NCI-H1694 treated with DMSO at 0.1 percent for 48 hours (cell line): ENCODE data around the gene WNT16.

Experiments used
- DNase-seq: peaks from one replicate; lab custom pipeline; 2025; lab: John Stamatoyannopoulos, UW

Gene WNT16

GRCh38 chr7:121344093-121344492 lies 15.3 kb downstream of the WNT16 start:
- no peak for DNase-seq

DNA sequence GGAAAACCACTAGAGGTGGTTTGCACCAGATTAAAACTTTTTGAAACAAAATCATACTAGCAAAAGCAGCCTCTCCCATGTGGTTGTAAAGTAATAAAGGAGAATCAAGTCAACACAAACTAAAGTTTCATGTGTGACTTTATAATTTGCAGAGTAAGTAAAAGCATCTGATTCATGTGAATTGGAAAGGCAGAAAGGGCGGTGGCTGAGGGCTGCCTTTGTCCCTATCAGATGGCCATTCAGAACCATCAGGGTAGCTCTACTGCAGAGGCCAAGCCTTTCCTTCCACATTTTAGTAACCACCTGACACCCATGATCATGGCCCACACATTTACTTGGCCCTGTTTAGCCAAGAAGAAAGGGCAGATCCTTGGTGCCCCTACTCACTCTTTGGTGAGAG lies 15.7 kb downstream of the WNT16 start:
- DNase-seq = no peak

GRCh38 chr7:121351682-121352081 lies 22.9 kb downstream of the WNT16 start:
- no peak for DNase-seq

DNA sequence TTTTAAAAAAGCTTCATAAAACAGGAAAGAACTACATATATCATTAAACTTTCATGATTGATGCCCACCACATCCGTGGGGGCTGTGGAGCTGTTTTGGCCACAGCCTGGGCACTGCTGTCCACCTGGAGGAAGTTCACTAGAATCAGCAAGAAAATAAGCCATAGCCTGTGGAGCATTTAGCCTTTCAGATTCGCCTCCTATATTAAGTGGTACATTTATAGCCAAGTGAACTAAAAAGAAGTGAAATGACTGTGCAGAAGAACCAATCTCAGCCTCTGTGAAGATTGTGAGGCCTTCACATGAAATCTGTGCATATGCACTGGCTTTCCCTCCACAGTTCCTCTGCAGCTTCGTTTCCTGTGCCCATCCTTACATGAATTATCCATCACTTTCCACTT lies 23.5 kb downstream of the WNT16 start:
- no peak for DNase-seq

DNA sequence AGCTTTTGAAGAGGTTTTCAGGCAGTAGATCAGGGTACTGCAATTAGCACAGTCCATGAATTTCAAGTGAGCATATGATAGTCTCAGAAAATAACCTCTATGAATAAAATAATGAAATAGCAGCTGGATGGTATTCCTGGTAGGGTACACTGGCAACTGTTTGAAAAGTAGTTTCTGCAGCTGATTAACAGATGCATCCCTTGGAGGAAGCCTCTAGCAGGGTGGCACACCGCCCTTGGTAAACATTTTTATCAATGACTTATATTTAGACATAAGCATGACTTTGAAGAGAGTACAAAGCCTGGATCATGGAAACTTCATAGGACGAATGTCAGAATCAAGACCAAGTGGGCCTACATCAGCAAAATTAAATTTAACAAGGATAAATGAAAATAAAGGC lies 26.8 kb downstream of the WNT16 start:
- DNase-seq = no peak

GRCh38 chr7:121360564-121360963 lies 31.8 kb downstream of the WNT16 start:
- DNase-seq = no peak

DNA sequence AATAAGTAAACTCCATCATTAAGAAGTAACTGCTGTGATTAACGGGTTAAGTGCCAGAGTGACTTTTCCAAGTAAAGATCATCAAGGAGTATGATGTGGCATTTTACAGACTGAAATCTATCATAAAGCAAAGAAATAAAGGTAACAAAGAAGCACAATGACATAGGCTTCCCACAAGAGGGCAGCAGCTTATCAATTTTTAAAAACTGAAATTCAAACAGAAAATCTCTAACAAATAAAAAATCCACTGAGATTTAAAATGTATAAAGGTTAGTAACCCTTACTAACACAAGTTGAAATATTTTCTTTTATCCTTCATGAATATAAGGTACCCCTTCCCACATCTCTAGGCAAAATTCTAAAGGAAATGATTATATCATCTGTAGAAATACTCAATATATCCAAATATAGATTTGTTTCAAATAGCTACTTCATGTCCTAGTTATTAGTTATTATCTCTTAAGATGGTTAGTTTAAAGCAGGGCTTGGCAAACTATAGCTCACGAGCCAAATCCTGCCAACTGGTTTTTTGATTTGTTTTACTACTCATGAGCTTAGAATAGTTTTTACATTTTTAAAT lies 38.1 kb downstream of the WNT16 start:
- peak; percentile 69 for DNase-seq

DNA sequence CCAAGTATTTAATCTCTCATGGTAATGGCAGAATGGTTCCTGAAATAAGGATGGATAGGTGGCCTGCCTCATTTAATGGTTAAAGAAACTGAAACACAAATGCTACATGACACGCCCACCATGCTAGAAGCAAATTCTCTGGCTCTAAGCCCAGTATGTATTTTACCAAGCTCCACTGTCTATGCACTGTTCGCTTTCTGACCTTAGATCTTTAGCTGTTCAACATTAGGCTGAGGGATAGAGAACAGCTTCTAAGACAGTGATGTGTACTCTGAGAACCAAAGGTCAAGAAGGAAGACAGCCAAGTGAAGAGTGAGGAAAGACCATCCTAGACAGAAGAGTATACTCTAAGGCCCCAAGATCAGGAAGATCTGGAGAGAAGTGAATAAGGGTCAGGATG lies 40.7 kb downstream of the WNT16 start:
- DNase-seq = peak; percentile 5

GRCh38 chr7:121371367-121371766 lies 42.6 kb downstream of the WNT16 start:
- DNase-seq = no peak

DNA sequence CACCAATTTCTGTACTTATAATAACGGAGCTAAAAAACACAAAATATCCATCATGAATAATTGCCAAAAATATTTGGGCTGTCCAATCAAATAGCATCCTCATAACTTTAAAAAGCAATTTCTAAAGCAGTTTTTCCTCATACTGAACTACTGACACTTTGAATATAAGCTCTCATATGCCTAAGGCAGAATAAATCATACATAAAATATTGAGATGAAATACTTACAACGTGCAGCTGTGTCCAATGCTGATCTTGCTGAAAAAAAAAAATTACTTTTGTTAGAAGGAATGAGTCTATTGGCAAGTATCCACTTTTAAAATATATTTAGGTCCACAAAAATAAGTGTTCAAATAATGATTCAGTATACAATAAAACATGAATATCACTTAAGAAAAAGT lies 43.1 kb downstream of the WNT16 start:
- DNase-seq = no peak

GRCh38 chr7:121372376-121373010 lies 43.7 kb downstream of the WNT16 start:
- no peak for DNase-seq

- no peak for DNase-seq
These were observed 44.4 kb downstream of the WNT16 start for GRCh38 chr7:121373177-121373576.

DNA sequence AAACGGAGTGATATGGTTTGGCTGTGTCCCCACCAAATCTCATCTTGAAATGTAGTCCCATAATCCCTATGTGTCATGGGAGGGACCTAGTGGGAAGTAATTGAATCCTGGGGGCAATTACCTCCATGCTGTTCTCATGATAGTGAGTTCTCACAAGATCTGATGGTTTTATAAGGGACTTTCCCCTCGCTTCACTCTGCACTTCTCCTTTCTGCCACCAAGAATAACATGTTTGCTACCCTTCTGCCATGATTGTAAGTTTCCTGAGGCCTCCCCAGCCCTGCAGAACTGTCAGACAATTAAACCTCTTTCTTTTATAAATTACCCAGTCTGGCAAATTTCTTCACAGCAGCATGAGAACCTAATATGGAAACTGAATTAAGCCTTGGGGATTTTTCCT lies 48.2 kb downstream of the WNT16 start:
- DNase-seq = no peak

- DNase-seq = no peak
These were observed 51.1 kb downstream of the WNT16 start for GRCh38 chr7:121379930-121380329.

GRCh38 chr7:121382473-121382872 lies 53.7 kb downstream of the WNT16 start:
- no peak for DNase-seq

- no peak for DNase-seq
These were observed 54.6 kb downstream of the WNT16 start for GRCh38 chr7:121383235-121383910.

- DNase-seq = no peak
These were observed 55.5 kb downstream of the WNT16 start for GRCh38 chr7:121384265-121384664.

- no peak for DNase-seq
These were observed 56.4 kb downstream of the WNT16 start for GRCh38 chr7:121385056-121385799.

- peak; percentile 20 for DNase-seq
These were observed 57.0 kb downstream of the WNT16 start for GRCh38 chr7:121385800-121386179.

GRCh38 chr7:121388950-121389349 lies 60.1 kb downstream of the WNT16 start:
- DNase-seq = no peak

DNA sequence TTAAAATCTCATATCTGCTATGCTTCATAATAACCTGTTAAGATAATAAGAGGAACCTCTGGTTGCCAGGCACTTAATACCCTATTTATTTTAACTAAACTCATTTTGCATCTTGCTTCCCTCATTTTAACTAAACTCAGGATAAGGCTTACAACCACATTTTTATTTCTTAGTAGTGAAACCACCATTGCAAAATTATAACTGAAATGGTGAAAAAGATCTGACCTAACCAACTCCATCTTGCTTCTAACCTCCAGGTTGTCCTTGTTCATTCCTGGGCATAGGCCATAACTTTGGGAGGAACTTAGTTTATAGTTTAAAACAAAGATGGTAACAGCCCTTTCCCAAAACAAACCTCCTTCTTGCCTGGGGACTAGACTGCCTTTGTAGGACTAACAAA lies 61.3 kb downstream of the WNT16 start:
- DNase-seq = no peak

- no peak for DNase-seq
These were observed 61.8 kb downstream of the WNT16 start for GRCh38 chr7:121390617-121391016.
